ENCODE data around the gene PTP4A2. TPM values are rescaled to one million over a fixed set of nuclear protein-coding genes. Genes with fewer than 3 reads are reported as not detected.

The PTP4A2 gene
- total and polyA plus RNA-seq, 2 experiments from 2014 or later: 300 to 354 TPM

DNA sequence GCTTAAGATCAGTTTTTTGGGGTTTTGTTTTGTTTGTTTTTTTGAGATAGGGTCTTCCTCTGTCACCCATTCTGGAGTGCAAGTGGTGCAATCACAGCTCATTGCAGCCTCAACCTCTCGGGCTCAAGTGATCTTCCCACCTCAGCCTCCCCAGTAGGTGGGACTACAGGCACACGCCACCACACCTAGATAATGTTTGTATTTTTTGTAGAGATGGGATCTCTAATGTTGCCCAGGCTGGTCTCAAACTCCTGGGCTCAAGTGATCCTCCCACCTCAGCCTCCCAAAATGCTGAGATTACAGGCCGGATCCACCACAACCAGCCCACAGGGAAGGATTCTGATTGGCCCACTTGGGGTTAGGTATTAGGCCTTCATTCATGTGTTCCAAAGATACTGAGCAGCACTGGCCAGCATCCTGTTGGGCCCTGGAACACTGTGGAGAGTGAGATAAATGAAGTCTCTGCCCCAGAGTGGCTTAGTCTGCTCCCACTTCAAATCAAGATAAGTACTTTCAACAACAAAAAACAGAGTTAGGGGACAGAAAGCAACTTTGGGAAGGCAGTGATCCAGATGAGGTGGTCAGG, 54.7 kb downstream of the PTP4A2 start:
- 97% methylated on average over 3 of the region's 3 CpGs for WGBS (ENCODE audit: low lambda C conversion rate, missing lambda C conversion rate)
- no peak overlapping the region for H2AFZ ChIP-seq
- no peaks in the 10 kb centered on the region for H3K36me3 ChIP-seq (replicated peaks; ENCODE audit: insufficient read depth, low read depth)
- H3K4me2 ChIP-seq: no peak overlapping the region
- TF ChIP-seq, protein P1, sequence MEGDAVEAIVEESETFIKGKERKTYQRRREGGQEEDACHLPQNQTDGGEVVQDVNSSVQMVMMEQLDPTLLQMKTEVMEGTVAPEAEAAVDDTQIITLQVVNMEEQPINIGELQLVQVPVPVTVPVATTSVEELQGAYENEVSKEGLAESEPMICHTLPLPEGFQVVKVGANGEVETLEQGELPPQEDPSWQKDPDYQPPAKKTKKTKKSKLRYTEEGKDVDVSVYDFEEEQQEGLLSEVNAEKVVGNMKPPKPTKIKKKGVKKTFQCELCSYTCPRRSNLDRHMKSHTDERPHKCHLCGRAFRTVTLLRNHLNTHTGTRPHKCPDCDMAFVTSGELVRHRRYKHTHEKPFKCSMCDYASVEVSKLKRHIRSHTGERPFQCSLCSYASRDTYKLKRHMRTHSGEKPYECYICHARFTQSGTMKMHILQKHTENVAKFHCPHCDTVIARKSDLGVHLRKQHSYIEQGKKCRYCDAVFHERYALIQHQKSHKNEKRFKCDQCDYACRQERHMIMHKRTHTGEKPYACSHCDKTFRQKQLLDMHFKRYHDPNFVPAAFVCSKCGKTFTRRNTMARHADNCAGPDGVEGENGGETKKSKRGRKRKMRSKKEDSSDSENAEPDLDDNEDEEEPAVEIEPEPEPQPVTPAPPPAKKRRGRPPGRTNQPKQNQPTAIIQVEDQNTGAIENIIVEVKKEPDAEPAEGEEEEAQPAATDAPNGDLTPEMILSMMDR (IDR thresholded peaks at IDR 0.05; ENCODE audit: poor library complexity): no peak
- TF ChIP-seq EZH2phosphoT487 (IDR thresholded peaks at IDR 0.05; ENCODE audit: low read depth, severe bottlenecking, unreplicated experiment) (no peak), EZH2 (IDR thresholded peaks at IDR 0.05; ENCODE audit: borderline replicate concordance) (no peak)
- no peak overlapping the region for H3K27ac ChIP-seq
- no peaks in the 10 kb centered on the region for H3K9me2 ChIP-seq (replicated peaks; ENCODE audit: insufficient read depth)
- H3K4me3 ChIP-seq: no peak overlapping the region
- peaks cover 6% of the 10 kb centered on the region for H3K4me1 ChIP-seq (ENCODE audit: insufficient read depth)
- no peaks in the 10 kb centered on the region for H3K9me3 ChIP-seq (ENCODE audit: low read depth)
- no peak for DNase-seq (ENCODE audit: low spot score)
- H4K20me1 ChIP-seq (ENCODE audit: insufficient read depth, poor library complexity, severe bottlenecking): no peaks in the 10 kb centered on the region
- no peaks in the 10 kb centered on the region for H3K27me3 ChIP-seq
- no peaks in the 10 kb centered on the region for H3K79me2 ChIP-seq

DNA sequence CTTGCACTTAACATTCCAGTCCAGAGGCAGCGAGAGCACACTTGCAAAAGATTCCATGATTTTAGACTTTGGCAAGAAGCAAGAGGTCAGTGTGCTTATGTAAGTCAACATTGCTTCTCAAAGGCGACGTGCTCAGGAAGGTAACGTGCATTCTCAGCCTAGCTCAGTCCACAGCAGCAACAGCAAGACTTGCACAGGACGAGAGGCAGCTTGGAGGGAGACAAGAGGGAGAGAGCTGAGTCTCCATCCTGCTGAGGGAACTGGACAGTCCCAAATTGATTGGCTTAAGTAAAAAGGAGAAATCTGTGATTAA, 56.5 kb downstream of the PTP4A2 start:
- H3K36me3 ChIP-seq (replicated peaks; ENCODE audit: insufficient read depth, low read depth): no peaks in the 10 kb centered on the region
- 38% methylated on average over 5 of the region's 5 CpGs for WGBS (ENCODE audit: low lambda C conversion rate, missing lambda C conversion rate)
- peak overlapping the region; percentile 40 for H3K4me2 ChIP-seq
- peak overlapping the region; percentile 64 for H3K27ac ChIP-seq
- H2AFZ ChIP-seq: no peak overlapping the region
- H3K4me1 ChIP-seq (ENCODE audit: insufficient read depth): peaks cover 6% of the 10 kb centered on the region
- H3K9me3 ChIP-seq (ENCODE audit: low read depth): no peaks in the 10 kb centered on the region
- no peaks in the 10 kb centered on the region for H3K27me3 ChIP-seq
- H4K20me1 ChIP-seq (ENCODE audit: insufficient read depth, poor library complexity, severe bottlenecking): no peaks in the 10 kb centered on the region
- peak; percentile 54 for DNase-seq (ENCODE audit: low spot score)
- TF ChIP-seq, protein P1 (IDR thresholded peaks at IDR 0.05; ENCODE audit: poor library complexity): no peak
- TF ChIP-seq EZH2phosphoT487 (IDR thresholded peaks at IDR 0.05; ENCODE audit: low read depth, severe bottlenecking, unreplicated experiment) (no peak), EZH2 (IDR thresholded peaks at IDR 0.05; ENCODE audit: borderline replicate concordance) (no peak)
- H3K4me3 ChIP-seq: no peak overlapping the region
- no peaks in the 10 kb centered on the region for H3K79me2 ChIP-seq
- no peaks in the 10 kb centered on the region for H3K9me2 ChIP-seq (replicated peaks; ENCODE audit: insufficient read depth)

DNA sequence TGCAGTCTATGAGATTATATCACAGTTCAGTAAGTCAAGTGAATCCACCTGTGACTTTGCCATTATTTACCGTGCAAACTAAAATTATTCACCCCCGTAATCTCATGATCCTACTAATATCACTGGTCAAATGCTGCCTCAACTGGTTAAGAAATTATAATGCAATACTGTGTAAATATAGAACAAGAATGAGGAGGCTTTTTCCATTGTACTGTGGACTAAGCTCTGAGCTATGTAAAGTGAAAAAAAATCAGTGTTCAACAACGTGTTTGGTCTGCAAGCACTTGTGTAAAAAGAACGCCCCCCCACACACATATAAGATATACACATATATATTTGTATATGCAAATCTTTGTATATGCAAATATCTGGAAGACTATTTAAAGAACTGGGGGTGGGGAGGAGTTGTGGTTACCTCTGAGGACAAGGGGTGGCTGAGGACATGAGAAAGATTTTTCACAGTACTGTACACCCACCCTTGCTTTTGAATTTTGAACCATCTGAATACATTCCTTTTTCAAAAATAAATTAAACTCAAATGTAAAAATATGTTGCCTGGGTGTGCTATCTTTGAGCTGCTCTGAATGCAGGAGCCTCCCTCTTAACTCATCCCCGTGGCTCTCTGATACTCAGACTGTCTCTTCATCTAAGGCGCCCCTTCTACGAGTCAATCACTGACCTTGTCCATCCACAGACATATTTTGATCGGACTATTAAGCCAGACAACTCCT, 57.0 kb downstream of the PTP4A2 start:
- no peaks in the 10 kb centered on the region for H3K36me3 ChIP-seq (replicated peaks; ENCODE audit: insufficient read depth, low read depth)

More for the DNA sequence above, 57.0 kb downstream of the PTP4A2 start:
- H3K9me2 ChIP-seq (replicated peaks; ENCODE audit: insufficient read depth): no peaks in the 10 kb centered on the region
- peaks cover 6% of the 10 kb centered on the region for H3K4me1 ChIP-seq (ENCODE audit: insufficient read depth)
- no peaks in the 10 kb centered on the region for H3K9me3 ChIP-seq (ENCODE audit: low read depth)
- no peak overlapping the region for H3K4me3 ChIP-seq
- no peak overlapping the region for H2AFZ ChIP-seq
- 59% methylated on average over 8 of the region's 8 CpGs for WGBS (ENCODE audit: low lambda C conversion rate, missing lambda C conversion rate)
- H3K27me3 ChIP-seq: no peaks in the 10 kb centered on the region
- peak; percentile 29 for DNase-seq (ENCODE audit: low spot score)
- TF ChIP-seq EZH2 (IDR thresholded peaks at IDR 0.05; ENCODE audit: borderline replicate concordance) (no peak), EZH2phosphoT487 (IDR thresholded peaks at IDR 0.05; ENCODE audit: low read depth, severe bottlenecking, unreplicated experiment) (no peak)
- TF ChIP-seq, protein P1 (IDR thresholded peaks at IDR 0.05; ENCODE audit: poor library complexity): no peak
- H3K27ac ChIP-seq: peak overlapping the region; percentile 71
- no peaks in the 10 kb centered on the region for H3K79me2 ChIP-seq
- peak overlapping the region; percentile 40 for H3K4me2 ChIP-seq
- H4K20me1 ChIP-seq (ENCODE audit: insufficient read depth, poor library complexity, severe bottlenecking): no peaks in the 10 kb centered on the region
